Psoas muscle (tissue), 8 donors: ENCODE results near the gene SPECC1L. TPM values are rescaled to one million over a fixed set of nuclear protein-coding genes. Genes with fewer than 3 reads are reported as not detected.
A peak's percentile ranks its signal among the peaks of the same experiment; 100 is the strongest.

ENCODE experiments used
- ATAC-seq, 4 donors: fragments of 200-7000 bp; cut with Tn5 transposase; one replicate each; pipeline ENCODE4 v1.9.1; 2020; ENCODE audit warnings: moderate library complexity in 3 of 4, mild to moderate bottlenecking in 2 of 4
- DNase-seq, 2 donors: peaks; one replicate each; pipeline ENCODE4 v3.0.0-alpha.2; 2020
- H3K27ac ChIP-seq: fragments of 200-600 bp; one replicate; pipeline ENCODE4 v1.8.0; 2022
- H3K27me3 ChIP-seq, 3 donors: fragments of 200-600 bp in 1 of 3; one replicate each; pipeline versions ENCODE4 v1.6.1 to v1.8.0; 2013 to 2022; ENCODE audit warnings: low read length in 2 of 3, mild to moderate bottlenecking in 2 of 3, moderate library complexity in 1 of 3; ENCODE audit not compliant: insufficient read depth in 3 of 3
- H3K36me3 ChIP-seq, 2 donors: fragments of 200-600 bp in 1 of 2; one replicate each; pipeline versions ENCODE4 v1.6.1 to v1.8.0; 2013 to 2022; ENCODE audit warnings: low read depth in 1 of 2, mild to moderate bottlenecking in 1 of 2, moderate library complexity in 1 of 2; ENCODE audit not compliant: insufficient read depth in 1 of 2
- H3K4me1 ChIP-seq: fragments of 200-600 bp; one replicate; pipeline ENCODE4 v1.8.0; 2022
- H3K4me3 ChIP-seq: fragments of 200-600 bp; one replicate; pipeline ENCODE4 v1.8.0; 2022; ENCODE audit warnings: mild to moderate bottlenecking
- H3K9me3 ChIP-seq: fragments of 200-600 bp; one replicate; pipeline ENCODE4 v1.8.0; 2022
- CTCF ChIP-seq: fragments of 200-600 bp; IDR thresholded peaks from one replicate; pipeline ENCODE4 v1.8.0; 2022; ENCODE audit warnings: antibody characterized with exemption
- WGBS, 3 donors: extraction: QIAGEN DNeasy Blood & Tissue Kit; methylation state at CpG; one replicate each; pipeline versions ENCODE4 v1.1.6 to v1.1.7; 2013; 5-methylcytosine and 5-hydroxymethylcytosine counted together
- intact Hi-C, 2 donors: fragments of 100-400 bp; cut with DNase I; formaldehyde crosslinking; loops; one replicate each; pipeline versions ENCODE4 v1.11.0 to v1.14.2; 2022
- polyA plus RNA-seq, 3 donors: library from polyadenylated mRNA; stranded (reverse); fragments of 200-250 nt; gene quantifications; one replicate each; pipeline ENCODE4 v1.2.3, GENCODE V29; 2013
- total RNA-seq, 4 donors: library from RNA; stranded (reverse); fragmentation: NEBNext Ultra II Directional in 2 of 4; extraction: Animal tissue kit (Norgen Biotek cat#: 25700) in 2 of 4; gene quantifications; one replicate each; pipeline versions ENCODE4 v1.2.1 to v1.2.4, GENCODE V29; 2021 to 2023
- donor health status: healthy with polysubstance abuse.
- donor health status: DM: no; HTN: no; CAD: no; lungs with moderate emphysema.
- donor health status: Bipolar disorder and iron deficiency.
- donor health status: healthy.
- donor health status: DM: yes; HTN: yes; CAD: no.
- donor health status: DM: no; HTN: no; CAD: no.
- donor health status: DM: no; HTN: no; CAD: no.
- donor health status: DM: yes; HTN: yes; CAD: no.

The SPECC1L gene
- total and polyA plus RNA-seq, 7 donors, result 6.8 to 29.9 (median 23.6) TPM

- no peak for ATAC-seq
- Histone ChIP-seq H3K9me3 (no peaks in the 10 kb centered on the region), H3K36me3 (peaks cover 5 to 77% of the 10 kb centered on the region in 2 donors), H3K27me3 (no peaks in the 10 kb centered on the region), H3K27ac (peak overlapping the region; percentile 83), H3K4me3 (no peak overlapping the region), H3K4me1 (peaks cover 18% of the 10 kb centered on the region)
- 89 to 90% (median 90%) methylated on average over 6 of the region's 6 CpGs for WGBS, 3 donors
- intact Hi-C loops, result loop anchor here in 1 of 2 donors (5.0 kb wide), 1 partner anchor 59 kb away; no protein-coding TSS in a partner anchor
- no peak for DNase-seq
- TF ChIP-seq CTCF, result no peak
Measured at GRCh38 chr22:24337894-24338645, 67.4 kb downstream of the SPECC1L start.

- peaks cover 18% of the 10 kb centered on the region for H3K4me1 ChIP-seq
- TF ChIP-seq CTCF, result no peak
- ATAC-seq, result peak; percentile 98 to 99 (median 98)
- H3K4me3 ChIP-seq, result peak overlapping the region; percentile 45
- 42 to 54% (median 45%) methylated on average over 3 of the region's 3 CpGs for WGBS, 3 donors
- H3K27ac ChIP-seq, result peak overlapping the region; percentile 83
- H3K9me3 ChIP-seq, result no peaks in the 10 kb centered on the region
- peak; percentile 27 to 65 for DNase-seq
- intact Hi-C loops, result loop anchor here in 1 of 2 donors (5.0 kb wide), 1 partner anchor 58 kb away; no protein-coding TSS in a partner anchor
- H3K27me3 ChIP-seq, result no peaks in the 10 kb centered on the region
- peaks cover 5 to 86% of the 10 kb centered on the region in 2 donors for H3K36me3 ChIP-seq
Measured at GRCh38 chr22:24338726-24339451, 68.3 kb downstream of the SPECC1L start.

GRCh38 chr22:24339452-24339747 lies 68.8 kb downstream of the SPECC1L start:
- ATAC-seq (peak in 1 of 4 donors; percentile 60), DNase-seq (no peak)
- WGBS, 3 donors, result 80 to 93% (median 81%) methylated on average over 7 of the region's 7 CpGs
- no peaks in the 10 kb centered on the region for H3K9me3 ChIP-seq
- peaks cover 5 to 88% of the 10 kb centered on the region in 2 donors for H3K36me3 ChIP-seq
- H3K4me3 ChIP-seq, result peak overlapping the region; percentile 45
- intact Hi-C loops, result loop anchor here in 1 of 2 donors (5.0 kb wide), 1 partner anchor 58 kb away; no protein-coding TSS in a partner anchor
- no peak for TF ChIP-seq CTCF
- H3K27me3 ChIP-seq, result no peaks in the 10 kb centered on the region
- peaks cover 18% of the 10 kb centered on the region for H3K4me1 ChIP-seq
- H3K27ac ChIP-seq, result peak overlapping the region; percentile 83

GRCh38 chr22:24341627-24342026 lies 71.0 kb downstream of the SPECC1L start:
- no peak overlapping the region for H3K4me3 ChIP-seq
- DNase-seq (no peak), ATAC-seq (no peak)
- H3K4me1 ChIP-seq, result peaks cover 18% of the 10 kb centered on the region
- H3K9me3 ChIP-seq, result no peaks in the 10 kb centered on the region
- H3K27me3 ChIP-seq, result no peaks in the 10 kb centered on the region
- no peak for TF ChIP-seq CTCF
- WGBS, 3 donors, result 89 to 94% (median 92%) methylated on average over 6 of the region's 6 CpGs
- no peak overlapping the region for H3K27ac ChIP-seq
- intact Hi-C loops, result no loop called here
- H3K36me3 ChIP-seq, result peaks cover 2 to 89% of the 10 kb centered on the region in 2 donors
